AG08396 (cell line): ENCODE data around the gene CHST11.

ENCODE experiments used
- DNase-seq: peaks from one replicate; pipeline ENCODE4 v3.0.0; 2012; ENCODE audit warnings: low spot score, mixed read lengths

The CHST11 gene

GRCh38 chr12:104653730-104654664 is 197.2 kb downstream of the CHST11 start:
- DNase-seq: no peak

GRCh38 chr12:104654665-104655609 is 198.2 kb downstream of the CHST11 start:
- DNase-seq: no peak

DNA sequence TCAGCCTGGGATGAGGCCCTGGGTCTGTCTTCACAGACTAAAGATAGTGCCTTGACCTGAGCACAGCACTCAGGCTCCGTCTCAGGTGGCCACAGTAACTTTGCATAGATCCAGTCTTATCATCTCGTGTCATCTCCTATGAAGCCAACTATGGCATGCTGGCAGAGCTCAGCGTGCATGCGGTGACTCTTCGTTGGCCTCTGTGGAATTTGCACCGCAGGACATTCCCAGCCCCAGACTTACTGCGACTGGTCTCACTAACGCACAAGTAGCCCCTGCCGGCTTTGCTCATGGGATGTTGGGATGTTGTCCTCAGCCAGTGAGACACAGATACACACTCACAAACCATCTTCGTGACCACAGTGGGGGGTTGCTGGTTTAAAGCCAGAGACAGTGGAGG is 199.6 kb downstream of the CHST11 start:
- no peak for DNase-seq

DNA sequence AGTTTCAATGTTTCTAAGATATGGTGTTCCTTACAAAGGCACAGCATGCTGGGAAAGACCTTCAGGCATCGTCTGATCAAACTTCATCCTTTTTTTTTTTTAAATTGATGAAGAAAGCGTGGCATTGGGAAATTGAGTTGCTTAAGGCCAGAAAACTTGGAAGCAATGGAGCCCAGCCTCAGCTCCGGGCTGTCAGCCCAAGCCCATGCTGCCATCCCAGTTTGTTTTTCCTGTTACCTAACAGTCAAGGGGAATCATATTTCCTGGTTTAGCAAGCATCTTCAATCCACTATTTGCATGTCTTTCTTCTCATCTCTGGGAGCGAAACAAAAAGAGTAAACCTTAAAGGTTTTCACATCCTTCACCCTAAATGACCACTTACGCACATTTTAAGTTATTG is 200.2 kb downstream of the CHST11 start:
- peak; percentile 35 for DNase-seq

DNA sequence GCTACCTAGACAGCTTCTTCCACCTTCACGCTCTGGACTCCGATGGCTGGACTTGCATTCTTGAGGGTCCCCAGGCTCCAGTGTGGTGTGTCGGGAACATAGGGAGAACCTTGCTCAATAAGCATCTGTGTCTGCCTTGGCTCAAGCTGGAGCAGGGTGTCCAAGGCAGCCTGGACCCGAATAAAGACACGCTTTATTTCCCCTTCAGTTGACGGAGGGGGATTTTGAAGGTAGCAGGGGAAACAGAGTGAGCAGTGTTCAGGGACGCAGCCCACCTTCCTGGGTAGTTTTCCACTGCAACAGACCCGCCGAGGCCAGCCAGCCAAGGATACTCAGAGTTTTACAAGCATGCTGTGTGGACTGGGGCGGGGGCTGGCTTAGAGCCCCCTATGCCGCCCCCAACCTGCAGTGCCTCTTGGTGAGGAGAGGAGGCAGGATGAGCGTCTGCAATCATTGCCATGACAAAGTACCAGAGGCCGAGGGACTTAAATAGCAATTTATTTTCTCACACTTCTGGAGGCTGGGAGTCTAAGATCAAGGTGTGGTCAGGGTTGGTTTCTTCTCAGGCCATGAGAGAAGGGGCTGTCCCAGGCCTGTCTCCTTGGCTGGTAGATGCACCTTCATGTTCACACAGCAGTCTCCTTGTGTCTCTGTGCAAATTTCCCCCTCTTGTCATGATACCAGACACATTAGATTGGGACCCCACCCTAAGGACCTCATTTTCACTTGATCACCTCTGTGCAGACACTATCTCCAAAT is 201.2 kb downstream of the CHST11 start:
- no peak for DNase-seq

DNA sequence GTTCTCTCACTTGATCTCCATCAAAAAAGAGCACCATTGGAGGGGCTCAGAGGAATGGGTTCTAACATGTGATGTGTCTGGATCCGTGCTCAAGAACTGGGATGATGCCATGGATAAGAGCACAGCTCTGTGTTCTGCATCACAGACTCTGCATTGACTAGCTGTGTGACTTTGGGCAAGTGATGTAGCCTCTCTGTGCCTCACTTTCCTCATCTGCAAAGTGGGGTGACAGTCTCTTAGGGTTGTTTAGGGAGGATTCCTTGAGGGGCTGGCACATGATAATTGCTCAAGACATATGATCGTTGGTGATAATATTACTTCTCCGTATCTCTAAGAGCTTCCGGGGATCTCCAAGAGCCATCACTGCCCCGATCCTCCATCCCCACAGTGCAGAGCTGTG is 202.3 kb downstream of the CHST11 start:
- DNase-seq: no peak

- DNase-seq: no peak
Observed at GRCh38 chr12:104662203-104662602, 205.5 kb downstream of the CHST11 start.

DNA sequence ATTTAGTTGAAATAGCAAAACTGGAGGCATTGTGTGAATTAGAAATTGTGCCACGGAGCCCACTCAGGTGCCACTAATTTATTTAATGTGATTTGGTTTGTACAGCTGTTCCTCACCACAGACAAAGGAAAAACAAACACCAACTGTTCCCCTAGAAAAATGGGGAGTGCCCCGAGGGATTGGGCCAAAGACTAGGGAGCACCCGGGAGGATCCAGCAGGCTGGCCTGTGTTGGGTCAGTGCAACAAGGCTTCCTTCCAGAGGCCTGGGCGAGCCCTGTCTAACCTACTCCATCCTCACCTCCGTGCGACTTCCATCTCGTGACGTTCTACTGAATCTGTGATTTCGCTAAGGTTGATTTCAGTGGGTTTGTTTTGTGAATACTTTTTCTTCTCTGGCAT is 206.2 kb downstream of the CHST11 start:
- no peak for DNase-seq

- DNase-seq: no peak
Observed at GRCh38 chr12:104664351-104664750, 207.6 kb downstream of the CHST11 start.

- no peak for DNase-seq
Observed at GRCh38 chr12:104665296-104665695, 208.5 kb downstream of the CHST11 start.

DNA sequence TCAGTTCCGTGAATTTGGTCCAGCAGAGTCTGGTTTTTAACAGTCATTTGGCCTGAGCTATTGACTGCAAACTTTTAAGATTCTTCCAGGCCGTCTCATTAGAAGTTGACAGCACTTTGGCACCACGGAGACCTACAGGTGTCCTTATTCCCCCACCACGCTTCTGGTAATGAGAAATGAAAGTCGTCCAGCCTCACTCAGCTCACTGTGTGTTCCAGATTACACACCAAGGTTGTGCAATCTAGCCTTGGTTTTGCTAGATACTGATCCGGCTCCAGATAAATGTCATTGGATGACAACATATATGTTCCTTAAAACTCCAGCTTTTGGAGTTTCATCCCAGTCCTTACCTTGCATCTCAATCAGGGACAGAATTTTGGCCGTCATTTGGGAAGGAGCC is 210.4 kb downstream of the CHST11 start:
- DNase-seq: no peak

GRCh38 chr12:104668274-104668718 is 211.5 kb downstream of the CHST11 start:
- DNase-seq: no peak

GRCh38 chr12:104669089-104669721 is 212.5 kb downstream of the CHST11 start:
- DNase-seq: no peak

DNA sequence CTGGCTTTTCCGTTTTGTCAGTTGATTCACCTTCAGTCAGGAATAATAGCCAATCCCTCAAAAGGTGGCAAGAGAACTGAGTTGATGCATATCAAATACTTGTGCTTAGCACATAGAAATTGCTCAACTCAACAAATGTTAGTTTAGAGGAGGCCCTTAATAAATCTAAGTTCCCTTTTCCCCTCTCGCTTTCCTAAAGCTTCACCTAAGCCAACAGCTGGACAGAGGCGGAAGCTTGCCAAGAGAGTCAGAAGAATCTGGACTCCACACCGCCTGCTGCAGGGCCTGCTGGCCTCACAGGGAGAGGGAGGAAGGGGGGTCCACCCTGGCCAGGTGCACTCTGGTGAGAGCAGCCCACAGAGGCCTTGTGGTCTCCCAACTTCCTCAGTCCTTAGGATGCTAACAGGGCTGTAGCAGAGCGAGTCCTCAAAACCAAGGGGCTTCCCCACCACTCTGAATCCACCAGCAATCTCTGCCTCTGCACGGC is 213.1 kb downstream of the CHST11 start:
- no peak for DNase-seq

- DNase-seq: no peak
Observed at GRCh38 chr12:104670439-104671408, 214.0 kb downstream of the CHST11 start.

- peak; percentile 80 for DNase-seq
Observed at GRCh38 chr12:104671409-104672095, 214.8 kb downstream of the CHST11 start.

GRCh38 chr12:104672096-104672445 is 215.3 kb downstream of the CHST11 start:
- DNase-seq: no peak

GRCh38 chr12:104672501-104673265 is 215.9 kb downstream of the CHST11 start:
- DNase-seq: no peak

- no peak for DNase-seq
Observed at GRCh38 chr12:104673294-104673693, 216.5 kb downstream of the CHST11 start.
